Activated CD8-positive, alpha-beta memory T cell treated with anti-CD3 and anti-CD28 coated beads for 4 hours (primary cell): ENCODE results near the gene SMARCA1.
"Not testable (repeated sequence)": the region's sequence is repeated elsewhere in the genome, so short reads cannot be mapped to it uniquely, and the experiment has no call there.

Experiments used
- DNase-seq, 2 donors: peaks; one replicate each; pipeline ENCODE4 v3.0.0-alpha.2; 2020; ENCODE audit warnings: low read depth in 2 of 2

The SMARCA1 gene, protein sequence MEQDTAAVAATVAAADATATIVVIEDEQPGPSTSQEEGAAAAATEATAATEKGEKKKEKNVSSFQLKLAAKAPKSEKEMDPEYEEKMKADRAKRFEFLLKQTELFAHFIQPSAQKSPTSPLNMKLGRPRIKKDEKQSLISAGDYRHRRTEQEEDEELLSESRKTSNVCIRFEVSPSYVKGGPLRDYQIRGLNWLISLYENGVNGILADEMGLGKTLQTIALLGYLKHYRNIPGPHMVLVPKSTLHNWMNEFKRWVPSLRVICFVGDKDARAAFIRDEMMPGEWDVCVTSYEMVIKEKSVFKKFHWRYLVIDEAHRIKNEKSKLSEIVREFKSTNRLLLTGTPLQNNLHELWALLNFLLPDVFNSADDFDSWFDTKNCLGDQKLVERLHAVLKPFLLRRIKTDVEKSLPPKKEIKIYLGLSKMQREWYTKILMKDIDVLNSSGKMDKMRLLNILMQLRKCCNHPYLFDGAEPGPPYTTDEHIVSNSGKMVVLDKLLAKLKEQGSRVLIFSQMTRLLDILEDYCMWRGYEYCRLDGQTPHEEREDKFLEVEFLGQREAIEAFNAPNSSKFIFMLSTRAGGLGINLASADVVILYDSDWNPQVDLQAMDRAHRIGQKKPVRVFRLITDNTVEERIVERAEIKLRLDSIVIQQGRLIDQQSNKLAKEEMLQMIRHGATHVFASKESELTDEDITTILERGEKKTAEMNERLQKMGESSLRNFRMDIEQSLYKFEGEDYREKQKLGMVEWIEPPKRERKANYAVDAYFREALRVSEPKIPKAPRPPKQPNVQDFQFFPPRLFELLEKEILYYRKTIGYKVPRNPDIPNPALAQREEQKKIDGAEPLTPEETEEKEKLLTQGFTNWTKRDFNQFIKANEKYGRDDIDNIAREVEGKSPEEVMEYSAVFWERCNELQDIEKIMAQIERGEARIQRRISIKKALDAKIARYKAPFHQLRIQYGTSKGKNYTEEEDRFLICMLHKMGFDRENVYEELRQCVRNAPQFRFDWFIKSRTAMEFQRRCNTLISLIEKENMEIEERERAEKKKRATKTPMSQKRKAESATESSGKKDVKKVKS

DNA sequence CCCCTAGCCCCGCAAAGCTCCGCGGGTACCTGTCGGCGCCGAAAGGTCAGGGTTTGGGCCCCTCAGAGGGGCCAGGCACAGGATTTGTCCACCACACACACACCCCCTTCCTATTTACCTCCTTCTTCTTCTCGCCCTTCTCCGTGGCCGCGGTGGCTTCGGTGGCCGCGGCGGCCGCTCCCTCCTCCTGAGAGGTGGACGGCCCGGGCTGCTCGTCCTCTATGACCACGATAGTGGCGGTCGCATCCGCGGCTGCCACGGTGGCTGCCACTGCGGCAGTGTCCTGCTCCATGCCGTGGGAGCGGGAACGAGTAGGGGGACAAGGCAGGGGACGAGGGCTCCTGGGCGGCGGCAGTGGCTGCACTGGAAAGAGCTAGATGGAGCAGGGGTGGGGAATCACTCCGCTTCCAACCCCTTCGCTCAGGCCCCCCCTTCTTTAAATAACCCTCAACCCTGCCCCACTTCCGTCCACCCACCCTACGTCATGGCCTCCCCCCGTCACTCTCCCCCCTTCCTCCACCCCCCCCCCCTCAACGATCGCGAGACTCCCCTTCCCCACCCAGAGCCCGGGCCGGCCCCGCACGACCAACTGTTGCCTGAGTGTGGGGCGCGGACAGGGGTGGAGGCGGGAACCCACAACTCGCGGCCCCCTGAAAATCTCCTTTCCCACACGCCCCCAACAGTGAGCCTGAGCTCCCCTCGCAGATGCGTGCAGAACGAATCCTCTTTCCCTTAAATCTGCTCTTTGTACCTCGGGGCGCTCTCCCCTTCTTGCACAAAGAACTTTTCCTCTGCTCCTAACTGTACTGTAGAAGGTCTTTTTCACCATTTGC lies at the start of gene SMARCA1:
Gene SMARCA1 (minus strand): TSS at position 412 of the 833 bp plus-strand sequence. CDS start 120 bp downstream, at position 292.
- no peak for DNase-seq

DNA sequence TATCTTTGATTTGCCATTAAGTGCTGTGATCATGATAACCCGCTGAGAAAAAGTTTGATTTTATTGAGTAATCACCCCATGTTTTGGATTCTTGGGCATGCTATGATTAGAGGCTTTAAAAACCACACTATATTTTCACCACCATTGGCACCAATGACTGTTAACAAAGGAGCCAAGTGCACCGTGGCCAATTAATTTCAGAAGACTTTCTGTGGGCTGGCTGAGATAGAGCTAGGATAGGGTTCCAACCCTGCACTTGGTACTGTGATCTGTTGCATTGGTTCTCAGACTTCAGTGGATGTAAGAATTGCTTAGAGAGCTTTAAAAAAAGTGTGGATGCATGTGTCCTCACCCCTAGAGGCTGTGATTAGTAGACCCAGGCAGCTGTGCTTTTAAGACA lies 49.1 kb upstream of the SMARCA1 start:
- no peak for DNase-seq

DNA sequence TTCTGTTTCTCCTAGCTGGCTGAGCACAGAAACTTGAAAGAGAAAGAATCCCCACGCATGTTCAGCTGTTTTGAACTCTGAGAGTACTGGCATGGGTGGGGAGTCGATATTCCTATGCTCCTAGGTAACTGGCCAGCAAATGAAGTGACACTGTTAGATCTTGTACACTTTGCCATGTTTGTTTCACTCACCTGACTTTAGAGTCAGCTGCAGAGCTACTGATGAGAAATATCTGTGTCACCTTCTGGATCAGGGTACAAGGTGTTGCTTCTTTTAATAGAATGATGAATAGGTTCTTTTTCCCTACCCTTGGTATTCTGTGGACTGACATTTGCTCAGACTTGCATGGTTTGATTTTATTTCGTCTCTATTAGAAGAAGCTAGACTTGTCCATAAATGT lies 45.1 kb upstream of the SMARCA1 start:
- no peak for DNase-seq

DNA sequence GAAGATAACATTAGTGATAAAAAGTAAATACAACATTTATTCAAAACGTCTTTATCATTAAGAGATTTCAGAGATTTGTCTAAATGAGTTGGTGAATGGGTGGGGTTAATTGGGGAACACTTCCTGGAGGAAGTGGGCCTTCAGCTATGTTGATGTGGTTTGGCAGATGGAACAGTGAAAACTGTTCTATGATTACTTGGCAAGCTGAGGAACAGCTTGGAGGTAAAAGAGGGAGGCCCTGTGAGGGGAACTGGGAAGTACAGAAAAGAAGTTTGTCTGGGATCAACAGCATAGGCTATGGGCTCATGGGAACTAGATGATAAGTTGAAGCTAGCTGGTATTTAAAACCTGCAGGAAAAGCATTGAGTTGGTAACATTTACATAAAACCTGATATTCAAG lies 42.8 kb upstream of the SMARCA1 start:
- no peak for DNase-seq

DNA sequence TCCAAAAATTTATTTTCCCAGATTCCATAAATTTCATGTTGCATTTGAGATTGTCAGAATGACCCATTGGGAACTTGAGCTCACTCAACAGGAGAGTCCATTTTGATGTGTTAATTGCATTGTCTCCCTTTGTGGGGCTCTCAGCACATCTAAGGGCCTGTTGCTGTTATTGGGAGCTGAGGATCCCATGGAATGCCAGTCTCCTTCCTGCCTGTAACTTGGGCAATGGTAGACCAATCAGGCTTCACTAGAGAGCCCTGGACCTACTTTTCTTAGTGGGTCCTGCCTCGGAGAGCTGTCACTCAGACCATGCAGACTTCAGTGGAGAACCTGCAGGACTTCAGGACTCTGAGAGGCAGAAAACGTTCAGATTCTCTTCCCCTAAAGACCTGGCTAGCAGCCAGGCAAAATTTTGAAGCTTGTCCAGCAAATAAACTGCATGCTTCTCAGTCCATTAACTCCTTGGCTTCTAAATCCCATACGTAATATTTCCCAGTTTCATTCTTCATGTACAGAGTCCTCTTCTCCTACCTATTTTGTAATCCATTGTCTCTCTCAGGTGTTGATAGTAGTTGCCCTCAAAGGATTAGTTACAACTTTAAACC lies 41.9 kb upstream of the SMARCA1 start:
- DNase-seq: no peak

DNA sequence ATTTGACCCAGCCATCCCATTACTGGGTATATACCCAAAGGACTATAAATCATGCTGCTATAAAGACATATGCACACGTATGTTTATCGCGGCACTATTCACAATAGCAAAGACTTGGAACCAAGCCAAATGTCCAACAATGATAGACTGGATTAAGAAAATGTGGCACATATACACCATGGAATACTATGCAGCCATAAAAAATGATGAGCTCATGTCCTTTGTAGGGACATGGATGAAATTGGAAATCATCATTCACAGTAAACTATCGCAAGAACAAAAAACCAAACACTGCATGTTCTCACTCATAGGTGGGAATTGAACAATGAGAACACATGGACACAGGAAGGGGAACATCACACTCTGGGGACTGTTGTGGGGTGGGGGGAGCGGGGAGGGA lies 41.1 kb upstream of the SMARCA1 start:
- not testable (repeated sequence) for DNase-seq

DNA sequence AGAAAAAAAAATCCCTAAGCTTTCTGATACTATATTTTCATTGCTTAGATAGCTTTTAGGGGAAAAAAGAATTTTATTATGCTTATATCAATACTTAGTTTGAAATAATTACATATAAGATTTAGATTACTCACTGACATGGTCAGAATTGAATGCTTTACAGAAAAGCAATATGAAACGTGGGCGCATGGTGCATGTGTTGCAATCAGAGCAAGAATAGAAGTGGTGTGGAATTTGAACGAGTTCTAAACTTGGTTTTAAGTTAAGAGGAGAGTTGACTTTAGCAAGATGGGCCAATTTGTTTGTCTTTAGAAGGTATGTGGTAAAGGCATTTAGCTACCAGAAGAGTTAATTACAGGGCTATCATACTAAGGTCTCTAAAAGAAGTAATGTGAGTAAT lies 38.2 kb upstream of the SMARCA1 start:
- no peak for DNase-seq

DNA sequence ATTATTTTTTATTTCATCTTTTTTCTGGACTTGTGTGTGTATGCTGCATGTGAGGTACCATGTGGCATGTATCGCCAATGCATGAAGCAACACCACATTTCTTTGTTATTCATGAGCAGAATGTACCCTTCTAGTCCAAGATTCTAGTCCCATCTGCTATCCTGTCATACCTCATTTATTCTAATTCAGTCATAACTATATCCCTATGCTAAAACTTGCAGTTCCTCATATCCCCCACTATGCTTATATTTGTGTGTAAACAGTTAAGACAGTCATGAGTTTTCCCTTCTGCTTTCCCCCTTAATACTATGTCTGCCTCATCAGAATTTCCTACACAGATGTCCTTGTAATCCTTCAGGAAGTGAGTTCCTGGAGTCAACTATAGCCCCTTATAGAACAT lies 36.5 kb upstream of the SMARCA1 start:
- no peak for DNase-seq

DNA sequence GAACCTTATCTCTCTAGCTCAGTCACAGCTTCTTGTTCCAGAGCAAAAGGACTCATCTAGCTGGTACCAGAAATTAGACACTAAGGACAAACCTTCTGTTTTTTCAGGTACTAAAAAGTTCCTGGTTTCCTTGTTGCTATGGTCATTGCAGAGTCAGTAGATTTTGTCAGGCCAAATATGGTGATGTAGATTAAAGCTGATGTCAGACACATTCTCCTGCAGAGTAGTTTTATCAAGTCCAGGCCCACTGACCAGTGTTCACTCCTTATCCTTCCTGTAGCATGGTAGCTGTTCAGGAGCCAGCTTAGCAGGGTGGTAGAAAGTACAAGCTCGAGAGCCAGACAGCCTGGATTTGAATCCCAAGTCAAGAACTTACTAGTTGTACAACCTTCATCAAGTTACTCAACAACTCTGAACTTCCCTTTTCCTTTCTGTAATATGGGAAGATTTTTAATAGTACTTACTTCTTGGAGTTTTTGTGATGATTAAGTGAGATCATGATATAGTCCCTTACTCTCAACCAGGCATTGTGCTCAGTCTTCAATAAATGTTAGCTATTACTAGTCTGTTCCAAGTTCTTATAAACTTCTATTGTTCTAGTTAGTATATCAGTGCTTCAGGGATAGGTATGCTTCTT lies 34.7 kb upstream of the SMARCA1 start:
- DNase-seq: no peak

DNA sequence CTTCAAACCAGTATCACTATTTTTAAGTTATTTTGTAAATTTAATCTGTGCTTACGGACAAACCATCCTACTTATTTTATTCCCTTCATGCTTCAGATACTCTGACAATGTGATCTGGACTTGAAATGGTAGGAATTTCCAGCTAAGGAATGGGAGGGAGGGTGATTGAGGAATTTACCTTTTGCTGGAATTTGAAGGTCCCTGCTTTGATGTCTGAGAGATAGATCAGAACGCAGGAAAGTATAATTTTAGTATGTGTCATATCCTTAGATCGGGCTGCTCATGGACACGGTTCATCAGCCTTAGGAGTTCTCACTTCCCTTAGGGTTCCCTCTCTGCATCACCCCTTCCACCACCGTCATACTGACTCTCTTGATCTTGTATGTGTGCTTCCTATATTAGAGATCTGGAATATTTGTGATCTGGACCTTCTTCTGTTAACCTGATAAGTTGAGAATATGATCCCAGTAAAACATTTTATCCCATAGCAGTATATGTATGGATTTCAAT lies 33.6 kb upstream of the SMARCA1 start:
- no peak for DNase-seq

DNA sequence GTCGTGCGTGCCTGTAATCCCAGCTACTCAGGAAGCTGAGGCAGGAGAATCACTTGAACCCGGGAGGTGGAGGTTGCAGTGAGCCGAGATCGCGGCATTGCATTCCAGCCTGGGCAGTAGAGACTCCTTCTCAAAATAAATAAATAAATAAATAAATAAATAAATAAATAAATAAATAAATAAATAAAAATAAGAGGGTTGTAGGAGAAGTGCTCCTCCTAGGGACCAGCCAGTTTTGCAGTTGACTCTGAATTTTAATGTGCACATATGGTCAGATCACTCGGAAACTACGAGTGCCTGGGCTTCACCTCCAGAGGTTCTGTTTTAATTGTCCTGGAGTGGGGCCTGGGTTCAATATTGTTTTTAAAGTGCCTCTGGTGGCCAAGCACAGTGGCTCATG lies 31.5 kb upstream of the SMARCA1 start:
- DNase-seq: not testable (repeated sequence)

DNA sequence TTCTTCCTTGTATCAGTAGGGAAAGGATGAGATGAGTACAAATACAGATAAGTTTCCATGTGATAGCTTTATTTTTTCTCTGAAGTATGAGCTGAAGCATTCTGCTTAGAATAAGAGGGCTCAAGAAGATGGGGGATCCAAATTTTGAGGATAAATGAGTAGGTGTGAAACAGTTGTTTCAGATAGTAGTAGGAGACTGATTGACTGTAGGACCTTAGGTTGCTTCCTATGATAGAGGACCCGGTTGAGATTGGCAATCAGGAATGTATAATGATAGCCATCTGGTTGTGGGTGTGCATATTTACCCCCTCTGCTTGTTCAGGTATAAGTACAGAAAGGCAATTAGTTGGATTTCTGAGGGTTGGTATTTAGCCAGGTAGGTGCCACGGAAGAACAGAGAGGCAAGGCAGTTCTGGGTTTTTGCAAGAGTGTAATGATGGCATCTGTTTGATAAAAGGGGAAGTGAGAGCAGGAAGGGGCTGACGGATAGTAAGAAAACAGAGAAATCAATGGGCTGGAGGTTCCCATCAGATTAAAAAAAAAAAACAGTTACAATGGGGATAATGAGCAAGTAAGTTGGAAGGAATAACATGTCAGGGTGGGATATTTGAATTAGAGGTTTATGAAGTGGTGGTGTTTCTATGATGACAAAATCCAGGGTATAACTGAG lies 30.5 kb upstream of the SMARCA1 start:
- DNase-seq: no peak

DNA sequence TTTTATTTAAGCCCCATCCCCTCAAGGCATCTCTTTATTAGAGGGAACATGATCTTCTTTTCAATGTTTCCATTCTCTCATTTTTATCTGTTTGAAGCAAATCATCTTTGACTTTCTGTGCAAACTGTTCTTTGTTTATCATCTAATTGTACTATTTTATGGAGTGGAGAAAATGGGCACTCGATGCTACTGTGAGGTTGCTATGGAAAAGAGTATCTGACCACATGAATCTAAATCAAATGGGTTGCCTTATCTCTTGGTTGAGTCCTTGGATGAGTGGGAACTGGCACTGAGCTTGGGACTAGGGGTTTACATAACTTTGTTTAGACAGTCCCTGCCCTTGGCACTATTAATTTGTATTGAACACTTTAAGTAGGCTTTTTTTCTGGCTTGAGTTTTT lies 25.8 kb upstream of the SMARCA1 start:
- DNase-seq: no peak

DNA sequence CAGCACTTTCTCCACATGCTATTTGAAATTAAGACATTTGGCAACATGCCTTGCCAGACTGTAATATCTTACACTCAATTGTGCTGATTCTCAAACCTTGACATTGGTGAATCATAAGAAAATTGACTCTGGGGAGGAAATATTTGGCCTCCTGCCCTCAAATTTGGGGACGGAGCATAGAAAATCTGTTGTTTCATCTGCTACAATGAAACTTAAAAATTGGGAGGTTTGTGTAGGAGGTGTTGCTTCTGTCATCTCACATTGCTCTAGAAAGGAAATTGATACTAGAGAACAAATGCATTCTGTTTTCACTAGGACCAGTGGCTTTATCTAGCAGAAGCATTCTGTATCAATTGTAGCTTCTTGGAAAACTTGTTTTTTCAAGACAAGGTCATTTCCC lies 22.1 kb upstream of the SMARCA1 start:
- DNase-seq: no peak

DNA sequence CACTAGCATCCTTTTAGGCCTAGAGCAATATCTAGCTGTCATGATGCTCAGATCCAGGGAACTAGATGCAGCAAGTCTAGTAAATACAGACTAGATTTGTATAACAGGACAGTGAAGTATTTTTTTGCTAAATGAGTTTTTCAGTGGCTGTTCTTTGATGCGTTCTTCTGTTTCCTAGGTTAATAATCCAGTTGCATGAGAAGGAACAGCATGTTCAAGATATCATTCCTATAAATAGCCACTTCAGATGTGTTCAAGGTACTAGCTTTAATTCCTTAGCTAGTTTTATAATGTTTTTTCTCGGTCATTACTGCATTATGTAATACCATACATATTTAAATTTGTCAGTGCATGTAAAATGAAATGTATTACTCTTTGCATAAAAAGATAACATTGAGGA lies 21.5 kb upstream of the SMARCA1 start:
- DNase-seq: no peak

DNA sequence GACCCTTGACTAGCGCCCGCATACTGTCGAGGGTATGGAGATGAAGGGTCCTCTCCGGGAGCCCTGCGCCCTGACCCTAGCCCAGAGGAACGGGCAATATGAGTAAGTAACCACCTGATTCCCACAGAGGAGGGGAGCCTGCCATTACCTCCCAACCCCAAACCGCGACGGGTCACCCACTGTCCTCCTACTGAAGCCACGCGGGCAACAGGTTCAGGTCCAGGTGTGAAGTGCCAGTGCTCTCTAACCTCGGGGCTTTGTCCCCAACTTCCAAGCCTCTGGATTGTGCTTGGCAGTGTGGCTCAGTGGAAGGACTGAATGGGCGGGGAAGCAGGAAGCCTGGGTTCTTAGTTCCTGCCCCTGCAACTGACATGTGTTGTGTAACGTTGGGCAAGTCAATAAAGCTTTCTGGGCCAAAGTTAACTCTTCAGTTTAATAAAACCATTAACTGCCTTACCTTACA lies 17.5 kb upstream of the SMARCA1 start:
- DNase-seq: no peak

DNA sequence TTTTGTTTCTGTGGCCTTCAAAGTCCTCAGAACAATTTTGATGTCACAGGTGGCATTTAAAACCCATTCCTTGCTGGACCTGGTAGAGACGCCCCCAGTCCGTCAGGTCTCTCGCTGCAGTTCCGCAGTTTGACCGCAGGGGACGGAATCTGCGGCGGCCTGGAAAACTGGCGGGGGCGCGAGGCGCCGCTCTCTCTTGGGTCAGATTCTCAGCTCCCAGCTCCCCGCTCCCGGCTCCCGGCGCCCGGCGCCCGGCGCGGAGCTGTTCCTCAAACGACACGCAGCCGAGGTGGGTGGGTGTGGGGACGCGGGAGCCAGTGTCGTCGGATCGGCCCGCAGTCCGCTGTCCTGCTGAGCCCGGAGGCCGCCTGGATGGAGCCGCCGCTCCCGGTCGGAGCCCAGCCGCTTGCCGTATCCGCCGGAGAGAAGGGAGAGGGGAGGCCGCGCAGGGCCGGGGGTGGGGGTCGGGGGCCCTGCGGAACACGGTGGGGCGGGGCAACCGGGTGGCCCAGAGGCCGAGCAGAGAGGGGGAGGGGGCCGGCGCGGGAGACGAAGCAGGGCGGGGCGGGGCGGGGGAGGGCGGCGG lies 16.9 kb upstream of the SMARCA1 start, which contains the start of gene OCRL:
Gene OCRL (plus strand): TSS at position 192 of the 586 bp plus-strand sequence. CDS start 181 bp downstream, at position 373.
- no peak for DNase-seq

DNA sequence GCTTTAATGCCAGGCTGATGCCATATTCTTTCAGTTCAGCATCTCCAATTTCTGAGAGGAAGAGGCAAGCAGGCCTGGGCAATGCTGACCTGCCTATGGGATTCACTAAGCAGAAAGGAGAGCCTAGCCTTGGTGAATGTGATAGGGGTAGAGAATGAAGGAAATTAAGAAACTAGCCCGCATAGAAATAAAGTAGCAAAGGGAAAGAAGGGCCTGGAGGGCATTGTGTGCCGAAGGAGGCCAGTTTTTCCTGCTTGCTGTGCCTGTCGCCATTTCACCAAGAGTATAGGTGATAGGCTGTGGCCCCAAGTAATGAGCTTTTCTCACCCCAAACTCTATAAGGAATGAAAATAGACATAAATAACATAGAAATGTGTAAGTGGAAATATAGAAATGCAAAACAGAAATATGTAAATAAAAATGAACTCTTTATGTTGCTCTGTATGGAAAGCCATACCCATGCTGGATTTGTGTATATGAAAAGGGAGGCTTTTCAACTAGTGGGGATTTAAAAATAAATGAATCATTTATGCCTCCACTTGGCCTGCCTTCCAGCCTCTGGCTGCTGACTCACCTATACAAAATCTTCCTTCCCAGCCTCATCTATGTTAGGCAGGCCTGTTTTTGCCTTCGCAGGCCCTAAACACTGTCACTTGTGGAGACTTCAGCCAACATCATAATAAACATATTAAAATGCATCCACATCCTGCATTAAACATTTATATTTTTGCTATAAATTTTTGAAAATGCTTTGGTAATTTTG lies 11.7 kb upstream of the SMARCA1 start:
- DNase-seq: no peak

DNA sequence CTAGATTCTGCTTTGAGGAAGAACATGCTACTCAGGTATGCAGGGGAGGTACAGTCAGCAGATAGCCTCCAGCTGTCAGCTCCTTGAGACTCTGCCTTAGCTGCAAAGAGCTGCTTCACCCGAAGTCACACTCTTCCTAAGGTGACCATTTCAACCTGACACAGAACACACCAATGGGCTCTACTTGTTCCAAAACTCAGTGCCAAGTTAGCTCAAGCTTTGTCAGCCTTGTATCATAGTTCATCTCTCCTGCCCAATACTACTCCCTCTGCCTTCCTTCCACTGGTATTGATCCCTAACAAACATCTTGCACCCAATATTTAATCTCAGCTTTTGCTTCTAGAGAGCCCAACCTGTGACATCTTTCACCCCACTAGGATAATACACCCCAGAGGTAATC lies 7.8 kb upstream of the SMARCA1 start:
- DNase-seq: no peak
